ENCODE results near the gene FUT7. TPM values are rescaled to one million over a fixed set of nuclear protein-coding genes. Genes with fewer than 3 reads are reported as not detected.
A peak's percentile ranks its signal among the peaks of the same experiment; 100 is the strongest.

FUT7 gene
- total and polyA plus RNA-seq, 2 of the 13 experiments (the other 11 are each of a cell fraction or from before 2014, with no cell fraction given): 0.05 TPM; not detected in 1

DNA sequence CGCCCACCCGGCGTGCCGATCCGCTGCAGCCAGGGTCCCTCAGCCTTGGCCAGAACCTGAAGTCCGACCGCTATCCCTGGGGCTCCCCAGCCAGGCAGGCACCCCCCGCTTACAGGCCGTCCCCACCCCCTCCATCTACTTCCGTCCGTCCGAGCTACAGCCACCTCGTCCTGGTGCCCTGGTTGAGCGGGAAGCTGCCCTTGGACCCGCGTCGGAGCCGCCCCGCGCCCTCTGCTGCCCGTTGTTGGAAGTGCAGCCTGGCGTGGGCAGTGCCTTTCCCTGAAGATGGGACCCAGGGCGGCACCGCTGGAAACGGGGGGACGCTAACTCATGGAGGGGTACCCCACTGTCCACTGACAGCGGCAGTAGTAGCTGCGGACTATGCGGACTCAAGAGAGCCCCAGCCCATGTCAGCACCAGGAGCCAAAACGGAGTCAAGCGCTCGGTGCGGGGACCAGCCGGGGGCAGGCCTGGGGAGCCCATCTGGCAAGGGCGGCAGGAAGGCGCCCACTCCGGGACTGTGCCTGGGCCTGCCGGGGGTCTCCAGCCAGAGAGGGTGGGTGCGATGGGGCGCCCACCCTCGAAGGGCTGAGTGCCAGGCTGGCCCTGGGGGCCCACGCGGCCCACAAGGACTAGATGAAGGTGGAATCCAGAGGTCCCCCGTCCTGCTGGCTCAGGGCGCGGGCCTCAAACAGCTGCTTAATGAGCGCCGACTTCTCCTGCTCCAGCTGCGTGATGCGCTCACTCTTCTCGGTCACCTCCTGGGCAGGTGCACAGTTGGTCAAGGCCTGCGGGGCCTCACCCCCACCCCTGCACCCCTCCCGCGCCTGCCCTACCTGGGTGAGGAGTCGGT, 32.4 kb upstream of the FUT7 start (continued):
- TF ChIP-seq, protein P1, sequence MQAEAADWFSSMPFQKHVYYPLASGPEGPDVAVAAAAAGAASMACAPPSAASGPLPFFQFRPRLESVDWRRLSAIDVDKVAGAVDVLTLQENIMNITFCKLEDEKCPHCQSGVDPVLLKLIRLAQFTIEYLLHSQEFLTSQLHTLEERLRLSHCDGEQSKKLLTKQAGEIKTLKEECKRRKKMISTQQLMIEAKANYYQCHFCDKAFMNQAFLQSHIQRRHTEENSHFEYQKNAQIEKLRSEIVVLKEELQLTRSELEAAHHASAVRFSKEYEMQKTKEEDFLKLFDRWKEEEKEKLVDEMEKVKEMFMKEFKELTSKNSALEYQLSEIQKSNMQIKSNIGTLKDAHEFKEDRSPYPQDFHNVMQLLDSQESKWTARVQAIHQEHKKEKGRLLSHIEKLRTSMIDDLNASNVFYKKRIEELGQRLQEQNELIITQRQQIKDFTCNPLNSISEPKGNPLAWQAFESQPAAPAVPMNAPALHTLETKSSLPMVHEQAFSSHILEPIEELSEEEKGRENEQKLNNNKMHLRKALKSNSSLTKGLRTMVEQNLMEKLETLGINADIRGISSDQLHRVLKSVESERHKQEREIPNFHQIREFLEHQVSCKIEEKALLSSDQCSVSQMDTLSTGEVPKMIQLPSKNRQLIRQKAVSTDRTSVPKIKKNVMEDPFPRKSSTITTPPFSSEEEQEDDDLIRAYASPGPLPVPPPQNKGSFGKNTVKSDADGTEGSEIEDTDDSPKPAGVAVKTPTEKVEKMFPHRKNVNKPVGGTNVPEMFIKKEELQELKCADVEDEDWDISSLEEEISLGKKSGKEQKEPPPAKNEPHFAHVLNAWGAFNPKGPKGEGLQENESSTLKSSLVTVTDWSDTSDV (CRISPR knock-in tag; IDR thresholded peaks at IDR 0.05): 0 out of 2 replicates have a peak, but pooled peaks have one; percentile 72
- TF ChIP-seq, protein P2, sequence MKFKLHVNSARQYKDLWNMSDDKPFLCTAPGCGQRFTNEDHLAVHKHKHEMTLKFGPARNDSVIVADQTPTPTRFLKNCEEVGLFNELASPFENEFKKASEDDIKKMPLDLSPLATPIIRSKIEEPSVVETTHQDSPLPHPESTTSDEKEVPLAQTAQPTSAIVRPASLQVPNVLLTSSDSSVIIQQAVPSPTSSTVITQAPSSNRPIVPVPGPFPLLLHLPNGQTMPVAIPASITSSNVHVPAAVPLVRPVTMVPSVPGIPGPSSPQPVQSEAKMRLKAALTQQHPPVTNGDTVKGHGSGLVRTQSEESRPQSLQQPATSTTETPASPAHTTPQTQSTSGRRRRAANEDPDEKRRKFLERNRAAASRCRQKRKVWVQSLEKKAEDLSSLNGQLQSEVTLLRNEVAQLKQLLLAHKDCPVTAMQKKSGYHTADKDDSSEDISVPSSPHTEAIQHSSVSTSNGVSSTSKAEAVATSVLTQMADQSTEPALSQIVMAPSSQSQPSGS (CRISPR knock-in tag; IDR thresholded peaks at IDR 0.05): 0 out of 2 replicates have a peak, but pooled peaks have one; percentile 24
- TF ChIP-seq, protein P3, sequence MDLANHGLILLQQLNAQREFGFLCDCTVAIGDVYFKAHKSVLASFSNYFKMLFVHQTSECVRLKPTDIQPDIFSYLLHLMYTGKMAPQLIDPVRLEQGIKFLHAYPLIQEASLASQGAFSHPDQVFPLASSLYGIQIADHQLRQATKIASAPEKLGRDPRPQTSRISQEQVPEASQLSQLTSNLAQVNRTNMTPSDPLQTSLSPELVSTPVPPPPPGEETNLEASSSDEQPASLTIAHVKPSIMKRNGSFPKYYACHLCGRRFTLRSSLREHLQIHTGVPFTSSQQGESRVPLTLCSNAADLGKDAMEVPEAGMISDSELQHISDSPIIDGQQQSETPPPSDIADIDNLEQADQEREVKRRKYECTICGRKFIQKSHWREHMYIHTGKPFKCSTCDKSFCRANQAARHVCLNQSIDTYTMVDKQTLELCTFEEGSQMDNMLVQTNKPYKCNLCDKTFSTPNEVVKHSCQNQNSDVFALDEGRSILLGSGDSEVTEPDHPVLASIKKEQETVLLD (CRISPR knock-in tag; IDR thresholded peaks at IDR 0.05; ENCODE audit: low read depth): no peak
- TF ChIP-seq ZNF101 (CRISPR knock-in tag; IDR thresholded peaks at IDR 0.05; ENCODE audit: borderline replicate concordance, low read depth) (no peak), MTF1 (CRISPR knock-in tag; IDR thresholded peaks at IDR 0.05) (no peak), RELA (CRISPR knock-in tag; IDR thresholded peaks at IDR 0.05) (no peak), ZNF556 (CRISPR knock-in tag; IDR thresholded peaks at IDR 0.05; ENCODE audit: borderline replicate concordance) (peak; percentile 48; the same call in 1 of the 2 replicates), CHD4 (IDR thresholded peaks at IDR 0.05; ENCODE audit: borderline replicate concordance, low read length) (no peak), GTF2F1 (IDR thresholded peaks at IDR 0.05; ENCODE audit: low read length) (no peak)
- TF ChIP-seq, protein P4, sequence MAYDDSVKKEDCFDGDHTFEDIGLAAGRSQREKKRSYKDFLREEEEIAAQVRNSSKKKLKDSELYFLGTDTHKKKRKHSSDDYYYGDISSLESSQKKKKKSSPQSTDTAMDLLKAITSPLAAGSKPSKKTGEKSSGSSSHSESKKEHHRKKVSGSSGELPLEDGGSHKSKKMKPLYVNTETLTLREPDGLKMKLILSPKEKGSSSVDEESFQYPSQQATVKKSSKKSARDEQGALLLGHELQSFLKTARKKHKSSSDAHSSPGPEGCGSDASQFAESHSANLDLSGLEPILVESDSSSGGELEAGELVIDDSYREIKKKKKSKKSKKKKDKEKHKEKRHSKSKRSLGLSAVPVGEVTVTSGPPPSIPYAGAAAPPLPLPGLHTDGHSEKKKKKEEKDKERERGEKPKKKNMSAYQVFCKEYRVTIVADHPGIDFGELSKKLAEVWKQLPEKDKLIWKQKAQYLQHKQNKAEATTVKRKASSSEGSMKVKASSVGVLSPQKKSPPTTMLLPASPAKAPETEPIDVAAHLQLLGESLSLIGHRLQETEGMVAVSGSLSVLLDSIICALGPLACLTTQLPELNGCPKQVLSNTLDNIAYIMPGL (CRISPR knock-in tag; IDR thresholded peaks at IDR 0.05; ENCODE audit: borderline replicate concordance in 1 of 2, low read depth in 1 of 2): peak; percentile 37 to 63; a peak in 2 of 4 replicates
- TF ChIP-seq, protein P5, sequence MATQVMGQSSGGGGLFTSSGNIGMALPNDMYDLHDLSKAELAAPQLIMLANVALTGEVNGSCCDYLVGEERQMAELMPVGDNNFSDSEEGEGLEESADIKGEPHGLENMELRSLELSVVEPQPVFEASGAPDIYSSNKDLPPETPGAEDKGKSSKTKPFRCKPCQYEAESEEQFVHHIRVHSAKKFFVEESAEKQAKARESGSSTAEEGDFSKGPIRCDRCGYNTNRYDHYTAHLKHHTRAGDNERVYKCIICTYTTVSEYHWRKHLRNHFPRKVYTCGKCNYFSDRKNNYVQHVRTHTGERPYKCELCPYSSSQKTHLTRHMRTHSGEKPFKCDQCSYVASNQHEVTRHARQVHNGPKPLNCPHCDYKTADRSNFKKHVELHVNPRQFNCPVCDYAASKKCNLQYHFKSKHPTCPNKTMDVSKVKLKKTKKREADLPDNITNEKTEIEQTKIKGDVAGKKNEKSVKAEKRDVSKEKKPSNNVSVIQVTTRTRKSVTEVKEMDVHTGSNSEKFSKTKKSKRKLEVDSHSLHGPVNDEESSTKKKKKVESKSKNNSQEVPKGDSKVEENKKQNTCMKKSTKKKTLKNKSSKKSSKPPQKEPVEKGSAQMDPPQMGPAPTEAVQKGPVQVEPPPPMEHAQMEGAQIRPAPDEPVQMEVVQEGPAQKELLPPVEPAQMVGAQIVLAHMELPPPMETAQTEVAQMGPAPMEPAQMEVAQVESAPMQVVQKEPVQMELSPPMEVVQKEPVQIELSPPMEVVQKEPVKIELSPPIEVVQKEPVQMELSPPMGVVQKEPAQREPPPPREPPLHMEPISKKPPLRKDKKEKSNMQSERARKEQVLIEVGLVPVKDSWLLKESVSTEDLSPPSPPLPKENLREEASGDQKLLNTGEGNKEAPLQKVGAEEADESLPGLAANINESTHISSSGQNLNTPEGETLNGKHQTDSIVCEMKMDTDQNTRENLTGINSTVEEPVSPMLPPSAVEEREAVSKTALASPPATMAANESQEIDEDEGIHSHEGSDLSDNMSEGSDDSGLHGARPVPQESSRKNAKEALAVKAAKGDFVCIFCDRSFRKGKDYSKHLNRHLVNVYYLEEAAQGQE (IDR thresholded peaks at IDR 0.05; ENCODE audit: borderline replicate concordance in 1 of 2, low read depth in 1 of 2, low read length in 2 of 2): peak in 1 of 2 experiments; percentile 46; a peak in 1 of 4 replicates
- TF ChIP-seq, protein P6, sequence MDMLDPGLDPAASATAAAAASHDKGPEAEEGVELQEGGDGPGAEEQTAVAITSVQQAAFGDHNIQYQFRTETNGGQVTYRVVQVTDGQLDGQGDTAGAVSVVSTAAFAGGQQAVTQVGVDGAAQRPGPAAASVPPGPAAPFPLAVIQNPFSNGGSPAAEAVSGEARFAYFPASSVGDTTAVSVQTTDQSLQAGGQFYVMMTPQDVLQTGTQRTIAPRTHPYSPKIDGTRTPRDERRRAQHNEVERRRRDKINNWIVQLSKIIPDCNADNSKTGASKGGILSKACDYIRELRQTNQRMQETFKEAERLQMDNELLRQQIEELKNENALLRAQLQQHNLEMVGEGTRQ (IDR thresholded peaks at IDR 0.05; ENCODE audit: low read depth, low read length): no peak
- TF ChIP-seq, protein P6 (CRISPR knock-in tag; IDR thresholded peaks at IDR 0.05; ENCODE audit: borderline replicate concordance): no peak
